HL-60 (cell line): ENCODE data around the gene GPR161.

ENCODE experiments used
- DNase-seq, 2 experiments: peaks; one replicate each; pipeline ENCODE4 v3.0.0-alpha.2; 2010 to 2020; ENCODE audit warnings: low read depth in 1 of 2, low spot score in 1 of 2
- H3K27ac ChIP-seq: fragments of 250-450 bp; sonication (Bioruptor Pico); replicated peaks from 2 replicates; pipeline ENCODE4 v1.5.1; 2020; ENCODE audit warnings: mild to moderate bottlenecking, moderate library complexity
- H3K27me3 ChIP-seq: fragments of 250-450 bp; sonication (Bioruptor Pico); 2 replicates; pipeline ENCODE4 v1.5.1; 2021; ENCODE audit warnings: mild to moderate bottlenecking, moderate library complexity; ENCODE audit not compliant: insufficient read depth, poor library complexity, severe bottlenecking
- H3K4me3 ChIP-seq: replicated peaks from 2 replicates; pipeline ENCODE4 v1.5.1; 2011; ENCODE audit warnings: mild to moderate bottlenecking, control low read depth, low read length; ENCODE audit not compliant: insufficient read depth
- CTCF ChIP-seq: IDR thresholded peaks from one replicate; pipeline ENCODE4 v1.5.1; 2011; ENCODE audit warnings: low read length, control low read depth, inconsistent platforms; ENCODE audit not compliant: insufficient read depth
- GABPA ChIP-seq: IDR thresholded peaks from 2 replicates; pipeline ENCODE4 v1.6.1; 2012; ENCODE audit warnings: low read depth
- POLR2AphosphoS5 ChIP-seq: IDR thresholded peaks from 2 replicates; pipeline ENCODE4 v1.6.1; 2012; ENCODE audit warnings: low read depth
- REST ChIP-seq: IDR thresholded peaks from 2 replicates; pipeline ENCODE4 v1.6.1; 2012; ENCODE audit warnings: low read depth; ENCODE audit not compliant: insufficient replicate concordance
- SPI1 ChIP-seq: IDR thresholded peaks from 2 replicates; pipeline ENCODE4 v1.6.1; 2012; ENCODE audit warnings: low read depth, mild to moderate bottlenecking, borderline replicate concordance

The GPR161 gene

GRCh38 chr1:168105846-168106245, 30.9 kb downstream of the GPR161 start:
- no peaks in the 10 kb centered on the region for H3K27me3 ChIP-seq
- H3K27ac ChIP-seq = no peak overlapping the region
- no peak for DNase-seq
- no peak overlapping the region for H3K4me3 ChIP-seq
- TF ChIP-seq POLR2AphosphoS5 (no peak), SPI1 (no peak), GABPA (no peak), REST (no peak), CTCF (no peak)

- TF ChIP-seq GABPA = no peak
- no peak for TF ChIP-seq POLR2AphosphoS5
- TF ChIP-seq REST = no peak
- no peak for TF ChIP-seq SPI1
- TF ChIP-seq CTCF = no peak
- H3K27me3 ChIP-seq = no peaks in the 10 kb centered on the region
- H3K4me3 ChIP-seq = no peak overlapping the region
- no peak overlapping the region for H3K27ac ChIP-seq
- DNase-seq = no peak
Observed at GRCh38 chr1:168104535-168104934, 32.2 kb downstream of the GPR161 start.

GRCh38 chr1:168102487-168102886, 34.2 kb downstream of the GPR161 start:
- no peaks in the 10 kb centered on the region for H3K27me3 ChIP-seq
- no peak overlapping the region for H3K4me3 ChIP-seq
- TF ChIP-seq GABPA (no peak), POLR2AphosphoS5 (no peak), SPI1 (no peak), REST (no peak), CTCF (no peak)
- DNase-seq = no peak
- H3K27ac ChIP-seq = no peak overlapping the region
